HEK293 (cell line): ENCODE results near the gene MYCBPAP.
A peak's percentile ranks its signal among the peaks of the same experiment; 100 is the strongest.

Experiments
- CTCF ChIA-PET: fragments of 350-600 bp; formaldehyde crosslinking; extraction: SDS; loops from one replicate; lab custom pipeline; 2021; ENCODE audit warnings: antibody characterized with exemption; lab: Yijun Ruan, JAX
- POLR2A ChIA-PET: fragments of 300-600 bp; formaldehyde crosslinking; extraction: SDS; loops from one replicate; lab custom pipeline; 2020; ENCODE audit warnings: antibody characterized with exemption, inconsistent platforms; lab: Yijun Ruan, JAX
- H3K27ac ChIP-seq: fragments of 200-500 bp; sonication (Bioruptor generic); 2 replicates; pipeline ENCODE4 v1.5.1; 2014; ENCODE audit warnings: low read depth, low read length, control low read depth, inconsistent platforms; ENCODE audit errors: extremely low read depth
- H3K36me3 ChIP-seq, 2 experiments: fragments of 200-500 bp in 1 of 2; sonication (Bioruptor generic) in 1 of 2; 1 replicate in 1 of 2; 2 replicates in 1 of 2; pipeline ENCODE4 v1.5.1; 2014 to 2017; ENCODE audit warnings: inconsistent platforms in 2 of 2, low read length in 2 of 2; ENCODE audit not compliant: control insufficient read depth in 2 of 2, insufficient read depth in 1 of 2
- H3K4me1 ChIP-seq: fragments of 200-500 bp; sonication (Bioruptor generic); 2 replicates; pipeline ENCODE4 v1.5.1; 2014; ENCODE audit warnings: mild to moderate bottlenecking, low read length, inconsistent platforms; ENCODE audit not compliant: control insufficient read depth, insufficient read depth
- H3K4me3 ChIP-seq: 2 replicates; pipeline ENCODE4 v1.5.1; 2011; ENCODE audit warnings: low read depth, mild to moderate bottlenecking, control low read depth, low read length, moderate library complexity
- H3K9me3 ChIP-seq: fragments of 200-500 bp; sonication (Bioruptor generic); 2 replicates; pipeline ENCODE4 v1.5.1; 2014; ENCODE audit warnings: low read depth, low read length, inconsistent platforms; ENCODE audit not compliant: control insufficient read depth, insufficient read depth
- FEZF1 ChIP-seq: fragments of 450-650 bp; formaldehyde crosslinking; IDR thresholded peaks from 2 replicates; pipeline ENCODE4 v1.5.1; 2016; ENCODE audit warnings: missing biosample characterization, missing genetic modification characterization
- HOXA7 ChIP-seq: sonication (generic); formaldehyde crosslinking; IDR thresholded peaks from 2 replicates; pipeline ENCODE4 v1.8.1; 2022; ENCODE audit warnings: missing genetic modification reagents, borderline replicate concordance
- KLF10 ChIP-seq: fragments of 450-650 bp; IDR thresholded peaks from 2 replicates; pipeline ENCODE4 v1.5.1; 2018; ENCODE audit warnings: missing biosample characterization, mild to moderate bottlenecking, missing genetic modification characterization
- KLF8 ChIP-seq: fragments of 450-650 bp; formaldehyde crosslinking; IDR thresholded peaks from 2 replicates; pipeline ENCODE4 v1.5.1; 2016; ENCODE audit warnings: missing biosample characterization, missing genetic modification characterization
- PRDM10 ChIP-seq: fragments of 450-650 bp; formaldehyde crosslinking; IDR thresholded peaks from 2 replicates; pipeline ENCODE4 v1.5.1; 2016; ENCODE audit warnings: missing biosample characterization, missing genetic modification characterization
- REPIN1 ChIP-seq: fragments of 450-650 bp; formaldehyde crosslinking; IDR thresholded peaks from 2 replicates; pipeline ENCODE4 v1.5.1; 2017; ENCODE audit warnings: missing biosample characterization, missing genetic modification characterization, low read depth
- SALL2 ChIP-seq: fragments of 450-650 bp; formaldehyde crosslinking; IDR thresholded peaks from 2 replicates; pipeline ENCODE4 v1.5.0; 2017; ENCODE audit warnings: missing biosample characterization, mild to moderate bottlenecking, missing genetic modification characterization, borderline replicate concordance
- TSHZ1 ChIP-seq: fragments of 450-650 bp; formaldehyde crosslinking; IDR thresholded peaks from 2 replicates; pipeline ENCODE4 v1.5.1; 2016; ENCODE audit warnings: missing biosample characterization, missing genetic modification characterization, borderline replicate concordance
- ZBTB20 ChIP-seq: fragments of 450-650 bp; formaldehyde crosslinking; IDR thresholded peaks from 2 replicates; pipeline ENCODE4 v1.5.1; 2016; ENCODE audit warnings: missing biosample characterization, missing genetic modification characterization
- ZEB2 ChIP-seq: fragments of 450-650 bp; formaldehyde crosslinking; IDR thresholded peaks from 2 replicates; pipeline ENCODE4 v1.5.1; 2016; ENCODE audit warnings: missing biosample characterization, missing genetic modification characterization
- ZNF146 ChIP-seq: fragments of 450-650 bp; formaldehyde crosslinking; IDR thresholded peaks from 2 replicates; pipeline ENCODE4 v1.5.1; 2016; ENCODE audit warnings: missing biosample characterization, missing genetic modification characterization
- ZNF148 ChIP-seq: fragments of 450-650 bp; formaldehyde crosslinking; IDR thresholded peaks from 2 replicates; pipeline ENCODE4 v1.5.0; 2017; ENCODE audit warnings: missing biosample characterization, missing genetic modification characterization, borderline replicate concordance
- ZNF2 ChIP-seq: fragments of 450-650 bp; formaldehyde crosslinking; IDR thresholded peaks from 2 replicates; pipeline ENCODE4 v1.5.1; 2016; ENCODE audit warnings: missing biosample characterization, missing genetic modification characterization
- ZNF211 ChIP-seq: fragments of 450-650 bp; formaldehyde crosslinking; IDR thresholded peaks from 2 replicates; pipeline ENCODE4 v1.5.1; 2016; ENCODE audit warnings: low read depth, missing biosample characterization, missing genetic modification characterization
- ZNF302 ChIP-seq: fragments of 450-650 bp; formaldehyde crosslinking; IDR thresholded peaks from 2 replicates; pipeline ENCODE4 v1.5.1; 2016; ENCODE audit warnings: missing biosample characterization, missing genetic modification characterization, low read depth
- ZNF449 ChIP-seq: fragments of 450-650 bp; formaldehyde crosslinking; IDR thresholded peaks from 2 replicates; pipeline ENCODE4 v1.5.1; 2017; ENCODE audit warnings: missing biosample characterization, mild to moderate bottlenecking, missing genetic modification characterization, moderate library complexity
- ZNF501 ChIP-seq: fragments of 450-650 bp; formaldehyde crosslinking; IDR thresholded peaks from 2 replicates; pipeline ENCODE4 v1.5.1; 2016; ENCODE audit warnings: missing biosample characterization, missing genetic modification characterization
- ZNF510 ChIP-seq: fragments of 450-650 bp; formaldehyde crosslinking; IDR thresholded peaks from 2 replicates; pipeline ENCODE4 v1.5.1; 2018; ENCODE audit warnings: mild to moderate bottlenecking, missing genetic modification characterization, missing biosample characterization; ENCODE audit not compliant: insufficient replicate concordance
- ZNF549 ChIP-seq: fragments of 450-650 bp; IDR thresholded peaks from 2 replicates; pipeline ENCODE4 v1.5.1; 2018; ENCODE audit warnings: missing biosample characterization, missing genetic modification characterization, mild to moderate bottlenecking, inconsistent platforms, moderate library complexity
- ZNF626 ChIP-seq: fragments of 450-650 bp; sonication (Bioruptor Pico); formaldehyde crosslinking; IDR thresholded peaks from 2 replicates; pipeline ENCODE4 v1.5.1; 2018; ENCODE audit warnings: missing biosample characterization, missing genetic modification characterization, inconsistent platforms
- ZNF707 ChIP-seq: fragments of 450-650 bp; formaldehyde crosslinking; IDR thresholded peaks from 2 replicates; pipeline ENCODE4 v1.5.1; 2016; ENCODE audit warnings: missing biosample characterization, missing genetic modification characterization
- ZNF837 ChIP-seq: fragments of 450-650 bp; formaldehyde crosslinking; IDR thresholded peaks from 2 replicates; pipeline ENCODE4 v1.5.1; 2016; ENCODE audit warnings: missing biosample characterization, missing genetic modification characterization

The MYCBPAP gene

GRCh38 chr17:50547035-50547735, 38.9 kb downstream of the MYCBPAP start, which contains the start of gene SPATA20:
Gene SPATA20, plus strand, starts transcription at chr17:50547174. Its CDS starts 35 bp downstream, at chr17:50547209.
- Histone ChIP-seq H3K4me1 (peaks cover 16% of the 10 kb centered on the region), H3K9me3 (no peaks in the 10 kb centered on the region), H3K36me3 (peaks cover 0 to 21% of the 10 kb centered on the region in 2 experiments; a peak in 1 of 3 replicates), H3K4me3 (peak within 1 kb of the TSS; percentile 53), H3K27ac (peak within 1 kb of the TSS; percentile 73)
- ChIA-PET CTCF (interaction anchor here (0.5 to 7.4 kb wide), 17 partner anchors 10 to 831 kb away, joined by 3 to 231 read pairs (median 4); partner anchors contain the start of gene CACNA1G), POLR2A (interaction anchor here (0.6 to 1.4 kb wide), 3 partner anchors 13 to 77 kb away, joined by 3 to 4 read pairs (median 4); partner anchors contain the start of gene CACNA1G)
- no peak for TF ChIP-seq ZNF626 (tag by site-specific recombination)
- TF ChIP-seq TSHZ1 (tag by site-specific recombination) = no peak
- TF ChIP-seq SALL2 (tag by site-specific recombination) = no peak
- TF ChIP-seq ZNF510 (tag by site-specific recombination) = no peak
- TF ChIP-seq KLF10 (tag by site-specific recombination) = peak; percentile 70; the same call in 1 of the 2 replicates
- no peak for TF ChIP-seq FEZF1 (tag by site-specific recombination)
- TF ChIP-seq ZNF211 (tag by site-specific recombination) = no peak
- TF ChIP-seq ZNF148 (tag by site-specific recombination) = no peak
- TF ChIP-seq ZNF707 (tag by site-specific recombination) = no peak
- TF ChIP-seq ZEB2 (tag by site-specific recombination) = 0 out of 2 replicates have a peak, but pooled peaks have one; percentile 41
- no peak; the same call in 1 of the 2 replicates for TF ChIP-seq PRDM10 (tag by site-specific recombination)
- no peak for TF ChIP-seq ZNF2 (tag by site-specific recombination)
- no peak for TF ChIP-seq ZNF549
- TF ChIP-seq ZNF501 (tag by site-specific recombination) = no peak; the same call in 1 of the 2 replicates
- peak; percentile 68 for TF ChIP-seq KLF8 (tag by site-specific recombination)
- TF ChIP-seq ZNF146 = peak; percentile 6; the same call in 1 of the 2 replicates
- TF ChIP-seq HOXA7 = no peak
- 0 out of 2 replicates have a peak, but pooled peaks have one; percentile 14 for TF ChIP-seq ZBTB20 (tag by site-specific recombination)
- no peak for TF ChIP-seq ZNF837
- no peak for TF ChIP-seq REPIN1 (tag by site-specific recombination)
- TF ChIP-seq ZNF449 (tag by site-specific recombination) = peak; percentile 90
- TF ChIP-seq ZNF302 (tag by site-specific recombination) = no peak
